ENCODE data around the gene LYSMD3.

DNA sequence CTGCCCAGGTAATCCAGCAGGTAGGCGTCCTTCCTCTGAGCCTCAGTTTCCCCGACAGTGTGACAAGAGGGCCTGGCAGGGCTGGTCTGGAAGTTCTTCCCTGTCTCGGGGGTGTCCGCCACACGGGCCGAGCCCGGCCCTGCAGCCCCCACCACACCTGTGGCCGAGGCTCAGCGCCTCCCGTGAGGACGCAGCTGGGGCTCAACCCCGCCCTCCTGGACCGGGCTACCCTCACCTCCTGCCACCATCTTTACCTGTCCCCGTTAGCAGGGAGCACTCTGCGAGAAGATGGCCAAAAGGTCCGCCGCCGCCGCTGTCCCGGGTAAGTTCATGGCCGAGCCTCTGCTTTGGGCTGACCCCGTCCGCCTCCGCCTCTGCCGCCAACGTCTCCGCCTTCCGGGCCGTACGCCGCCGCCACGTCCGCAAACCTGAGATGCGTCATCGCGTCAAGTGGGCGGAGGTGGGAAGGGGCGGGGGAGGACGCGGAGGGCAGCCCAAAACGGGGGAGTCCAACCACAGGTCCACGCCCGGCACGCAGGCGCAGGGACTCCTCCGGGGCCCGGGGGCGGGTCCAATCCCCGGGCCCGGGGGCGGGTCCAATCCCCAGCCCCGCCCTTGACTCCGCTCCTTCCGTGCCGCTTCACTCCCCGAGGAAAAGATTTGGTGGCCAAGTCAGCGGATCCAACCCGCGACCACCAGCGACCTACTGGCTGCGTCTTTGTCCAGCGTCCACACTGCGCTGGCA lies at the start of gene LYSMD3:
- TF ChIP-seq, protein P1, sequence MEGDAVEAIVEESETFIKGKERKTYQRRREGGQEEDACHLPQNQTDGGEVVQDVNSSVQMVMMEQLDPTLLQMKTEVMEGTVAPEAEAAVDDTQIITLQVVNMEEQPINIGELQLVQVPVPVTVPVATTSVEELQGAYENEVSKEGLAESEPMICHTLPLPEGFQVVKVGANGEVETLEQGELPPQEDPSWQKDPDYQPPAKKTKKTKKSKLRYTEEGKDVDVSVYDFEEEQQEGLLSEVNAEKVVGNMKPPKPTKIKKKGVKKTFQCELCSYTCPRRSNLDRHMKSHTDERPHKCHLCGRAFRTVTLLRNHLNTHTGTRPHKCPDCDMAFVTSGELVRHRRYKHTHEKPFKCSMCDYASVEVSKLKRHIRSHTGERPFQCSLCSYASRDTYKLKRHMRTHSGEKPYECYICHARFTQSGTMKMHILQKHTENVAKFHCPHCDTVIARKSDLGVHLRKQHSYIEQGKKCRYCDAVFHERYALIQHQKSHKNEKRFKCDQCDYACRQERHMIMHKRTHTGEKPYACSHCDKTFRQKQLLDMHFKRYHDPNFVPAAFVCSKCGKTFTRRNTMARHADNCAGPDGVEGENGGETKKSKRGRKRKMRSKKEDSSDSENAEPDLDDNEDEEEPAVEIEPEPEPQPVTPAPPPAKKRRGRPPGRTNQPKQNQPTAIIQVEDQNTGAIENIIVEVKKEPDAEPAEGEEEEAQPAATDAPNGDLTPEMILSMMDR (IDR thresholded peaks at IDR 0.05): no peak
- TF ChIP-seq POLR2A (IDR thresholded peaks at IDR 0.05) (peak; percentile 60 to 88), EP300 (IDR thresholded peaks at IDR 0.05) (peak in 1 of 4 donors; percentile 10)
